Brain microvascular endothelial cell (primary cell): ENCODE data around the gene VAPA.

ENCODE experiments used
- DNase-seq: peaks from one replicate; pipeline ENCODE4 v3.0.0-alpha.2; 2020
- H3K27ac ChIP-seq: fragments of 250-450 bp; sonication (Bioruptor Pico); 2 replicates; pipeline ENCODE4 v1.5.1; 2020; ENCODE audit warnings: mild to moderate bottlenecking, moderate library complexity
- H3K27me3 ChIP-seq: fragments of 250-450 bp; sonication (Bioruptor Pico); replicated peaks from 2 replicates; pipeline ENCODE4 v1.5.1; 2020; ENCODE audit warnings: mild to moderate bottlenecking
- H3K36me3 ChIP-seq: fragments of 250-450 bp; sonication (Bioruptor Pico); replicated peaks from 2 replicates; pipeline ENCODE4 v1.5.1; 2020; ENCODE audit warnings: mild to moderate bottlenecking
- H3K4me3 ChIP-seq: 2 replicates; pipeline ENCODE4 v1.5.1; 2011; ENCODE audit warnings: low read depth, mild to moderate bottlenecking, control low read depth, low read length, moderate library complexity
- in situ Hi-C: cut with HindIII; loops from 2 replicates; pipeline ENCODE4 v1.10.0; 2017; ENCODE audit warnings: low sequenced_read_pairs, low pct_ligation_motif_present
- TF ChIP-seq, protein P1 (sequence below): IDR thresholded peaks from 2 replicates; pipeline ENCODE4 v1.5.1; 2011; ENCODE audit warnings: low read depth, mild to moderate bottlenecking, moderate library complexity, low read length, control low read depth, inconsistent platforms; ENCODE audit errors: missing control alignments

The VAPA gene

DNA sequence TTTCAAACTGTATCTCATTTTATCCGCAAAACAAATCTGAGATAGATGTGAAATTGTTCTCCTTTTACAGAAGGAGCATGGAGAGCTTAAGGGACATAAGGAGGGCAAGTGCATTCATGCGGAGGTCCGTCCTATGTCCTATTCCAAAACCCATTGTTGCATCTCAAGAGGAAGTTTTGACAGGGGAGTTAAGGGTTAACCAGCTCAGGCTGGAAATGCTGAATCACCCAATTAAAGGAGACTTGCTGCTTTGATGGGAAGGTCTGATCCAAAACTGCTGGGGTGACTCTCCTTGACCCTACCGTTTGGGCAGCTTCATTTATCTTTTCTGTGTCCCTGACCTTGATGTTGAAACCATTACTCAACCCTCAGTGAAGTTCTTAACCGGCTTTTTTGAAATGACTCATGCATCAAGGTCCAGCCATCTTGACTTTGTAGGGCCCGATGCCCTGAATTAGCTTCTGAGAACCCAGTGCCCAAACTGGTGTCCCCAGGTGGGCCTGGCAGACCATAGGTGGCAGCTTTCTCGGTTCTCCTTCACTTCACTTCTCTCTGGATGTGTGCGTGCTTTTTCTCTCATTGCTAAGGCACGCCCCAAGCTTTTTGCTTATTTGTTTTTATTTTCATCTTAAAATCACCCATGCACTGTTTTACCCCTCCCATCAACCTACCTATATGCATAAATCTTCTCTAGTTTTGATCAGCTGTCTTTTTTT lies 43.9 kb upstream of the VAPA start:
- Histone ChIP-seq H3K4me3 (no peak overlapping the region), H3K36me3 (peaks cover 1% of the 10 kb centered on the region), H3K27me3 (no peaks in the 10 kb centered on the region), H3K27ac (peak overlapping the region; percentile 11)
- in situ Hi-C loops = no loop called here
- TF ChIP-seq, protein P1, sequence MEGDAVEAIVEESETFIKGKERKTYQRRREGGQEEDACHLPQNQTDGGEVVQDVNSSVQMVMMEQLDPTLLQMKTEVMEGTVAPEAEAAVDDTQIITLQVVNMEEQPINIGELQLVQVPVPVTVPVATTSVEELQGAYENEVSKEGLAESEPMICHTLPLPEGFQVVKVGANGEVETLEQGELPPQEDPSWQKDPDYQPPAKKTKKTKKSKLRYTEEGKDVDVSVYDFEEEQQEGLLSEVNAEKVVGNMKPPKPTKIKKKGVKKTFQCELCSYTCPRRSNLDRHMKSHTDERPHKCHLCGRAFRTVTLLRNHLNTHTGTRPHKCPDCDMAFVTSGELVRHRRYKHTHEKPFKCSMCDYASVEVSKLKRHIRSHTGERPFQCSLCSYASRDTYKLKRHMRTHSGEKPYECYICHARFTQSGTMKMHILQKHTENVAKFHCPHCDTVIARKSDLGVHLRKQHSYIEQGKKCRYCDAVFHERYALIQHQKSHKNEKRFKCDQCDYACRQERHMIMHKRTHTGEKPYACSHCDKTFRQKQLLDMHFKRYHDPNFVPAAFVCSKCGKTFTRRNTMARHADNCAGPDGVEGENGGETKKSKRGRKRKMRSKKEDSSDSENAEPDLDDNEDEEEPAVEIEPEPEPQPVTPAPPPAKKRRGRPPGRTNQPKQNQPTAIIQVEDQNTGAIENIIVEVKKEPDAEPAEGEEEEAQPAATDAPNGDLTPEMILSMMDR = no peak
- peak; percentile 47 for DNase-seq

DNA sequence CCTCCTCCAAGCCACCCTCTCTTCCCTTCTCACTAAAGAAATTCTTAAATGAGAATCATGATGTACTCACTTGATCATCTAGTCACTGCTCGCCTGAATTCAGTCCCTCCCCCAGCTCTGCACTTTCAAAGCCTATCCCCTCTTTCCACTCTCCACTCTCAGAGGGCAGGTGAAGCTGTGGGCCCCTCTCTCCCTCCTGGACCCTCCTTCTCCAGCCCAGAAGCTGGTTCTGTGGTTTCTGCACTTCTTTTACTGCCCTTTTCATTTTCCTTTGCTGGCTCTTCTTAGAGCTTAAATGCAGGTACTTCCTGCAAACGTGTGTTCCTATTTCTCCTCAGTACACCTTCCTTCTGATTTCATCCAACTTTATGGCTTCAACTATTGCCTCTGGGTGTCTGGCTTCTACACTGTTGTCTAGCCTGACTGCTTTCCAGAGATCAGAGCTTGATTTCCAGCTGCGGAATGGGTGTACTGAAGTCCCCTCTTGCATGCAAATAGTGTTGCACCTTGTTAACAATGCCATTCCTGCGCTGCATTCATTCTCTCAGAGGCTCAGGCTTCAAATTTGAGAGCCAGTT lies 43.3 kb upstream of the VAPA start:
- H3K27ac ChIP-seq = peak overlapping the region; percentile 11
- no peaks in the 10 kb centered on the region for H3K27me3 ChIP-seq
- in situ Hi-C loops = no loop called here
- no peaks in the 10 kb centered on the region for H3K36me3 ChIP-seq
- DNase-seq = no peak
- TF ChIP-seq, protein P1 = no peak
- H3K4me3 ChIP-seq = no peak overlapping the region

DNA sequence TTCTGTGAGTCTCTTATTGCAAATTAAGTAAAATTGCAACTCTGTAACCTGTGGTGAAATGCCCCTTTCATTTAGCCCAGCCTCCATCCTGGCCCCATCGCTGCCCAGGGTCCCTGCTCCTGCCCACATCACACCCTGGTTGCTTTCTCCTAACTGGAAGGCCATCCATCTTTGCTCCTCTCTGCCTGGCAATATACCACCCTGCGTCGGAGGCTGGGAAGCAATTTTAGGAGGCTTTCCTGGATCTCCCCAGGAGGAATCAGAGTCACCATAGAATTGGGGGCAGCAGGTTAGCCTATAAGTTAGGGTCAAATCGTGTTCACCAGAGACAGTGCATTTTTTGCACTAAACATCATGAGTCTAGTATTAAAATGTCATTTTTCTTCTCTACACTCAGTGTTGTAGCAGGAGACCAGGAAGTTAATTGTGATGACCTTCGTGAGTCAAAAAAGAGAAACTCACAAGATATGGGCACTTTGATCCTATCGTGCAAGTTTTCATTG lies 42.5 kb upstream of the VAPA start:
- no peak for DNase-seq
- H3K4me3 ChIP-seq = no peak overlapping the region
- no peaks in the 10 kb centered on the region for H3K27me3 ChIP-seq
- H3K27ac ChIP-seq = no peak overlapping the region
- no peaks in the 10 kb centered on the region for H3K36me3 ChIP-seq
- TF ChIP-seq, protein P1 = no peak
- in situ Hi-C loops = no loop called here

DNA sequence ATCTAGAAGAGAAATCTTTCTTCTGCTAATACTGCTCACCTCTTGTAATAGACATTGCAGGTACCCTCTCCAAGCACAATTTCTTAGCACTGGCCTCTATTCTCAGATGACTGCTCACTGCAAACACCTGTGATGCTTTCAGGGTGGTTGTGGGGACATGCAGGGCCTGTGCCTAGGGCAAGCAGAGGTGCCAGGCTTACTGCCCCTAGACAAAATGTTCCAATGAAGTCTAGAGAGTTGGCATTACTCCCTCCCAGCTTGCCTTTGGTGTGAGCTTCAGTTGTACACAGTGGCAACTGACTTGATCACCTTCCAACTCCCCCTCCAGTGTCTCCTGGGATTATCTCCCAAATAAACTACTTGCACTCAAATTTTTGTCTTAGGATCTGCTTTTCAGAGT lies 41.0 kb upstream of the VAPA start:
- DNase-seq = no peak
- TF ChIP-seq, protein P1 = no peak

DNA sequence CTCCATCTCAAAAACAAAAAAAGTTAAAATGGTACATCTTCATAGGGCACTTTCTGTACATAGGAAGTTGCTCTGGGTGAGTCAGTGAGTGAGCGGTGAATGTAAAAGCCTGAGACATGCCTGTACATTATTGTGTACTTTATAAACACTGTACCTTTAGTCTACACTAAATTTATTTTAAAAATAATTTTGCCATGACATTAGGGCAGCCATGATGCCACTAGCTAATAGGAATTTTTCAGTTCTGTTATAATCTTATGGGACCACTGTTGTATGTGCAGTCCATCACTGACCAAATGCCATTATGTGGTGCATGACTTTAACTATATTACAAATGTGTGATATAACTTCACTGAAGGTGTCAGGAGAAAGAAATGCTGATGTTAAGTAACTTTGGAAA lies 39.1 kb upstream of the VAPA start:
- TF ChIP-seq, protein P1 = no peak
- Histone ChIP-seq H3K27ac (no peak overlapping the region), H3K27me3 (no peaks in the 10 kb centered on the region), H3K36me3 (no peaks in the 10 kb centered on the region), H3K4me3 (no peak overlapping the region)
- in situ Hi-C loops = no loop called here
- DNase-seq = no peak

More for the DNA sequence above, 41.0 kb upstream of the VAPA start:
- Histone ChIP-seq H3K27me3 (no peaks in the 10 kb centered on the region), H3K27ac (no peak overlapping the region), H3K36me3 (no peaks in the 10 kb centered on the region), H3K4me3 (no peak overlapping the region)
- in situ Hi-C loops = no loop called here
